SIG-M5 (cell line): ENCODE results near the gene CNTROB.

Source experiments
- DNase-seq: peaks from one replicate; lab custom pipeline; 2025; lab: John Stamatoyannopoulos, UW

CNTROB gene

DNA sequence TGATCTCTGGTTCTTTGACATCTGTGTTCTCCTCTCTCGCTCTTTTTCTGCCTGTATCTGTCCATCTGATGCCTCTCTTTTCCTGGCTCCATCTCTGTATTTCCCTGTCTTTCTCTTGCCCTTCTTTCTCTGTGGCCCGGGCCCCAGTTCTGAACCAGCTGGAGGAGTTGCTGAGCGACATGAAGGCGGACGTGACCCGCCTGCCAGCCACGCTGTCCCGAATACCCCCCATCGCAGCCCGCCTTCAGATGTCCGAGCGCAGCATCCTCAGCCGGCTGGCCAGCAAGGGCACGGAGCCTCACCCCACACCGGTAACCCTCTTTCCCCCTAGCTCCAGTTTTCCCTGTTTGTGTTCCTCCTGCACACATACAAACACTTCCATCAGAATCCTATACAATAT, 21.7 kb upstream of the CNTROB start:
- no peak for DNase-seq

DNA sequence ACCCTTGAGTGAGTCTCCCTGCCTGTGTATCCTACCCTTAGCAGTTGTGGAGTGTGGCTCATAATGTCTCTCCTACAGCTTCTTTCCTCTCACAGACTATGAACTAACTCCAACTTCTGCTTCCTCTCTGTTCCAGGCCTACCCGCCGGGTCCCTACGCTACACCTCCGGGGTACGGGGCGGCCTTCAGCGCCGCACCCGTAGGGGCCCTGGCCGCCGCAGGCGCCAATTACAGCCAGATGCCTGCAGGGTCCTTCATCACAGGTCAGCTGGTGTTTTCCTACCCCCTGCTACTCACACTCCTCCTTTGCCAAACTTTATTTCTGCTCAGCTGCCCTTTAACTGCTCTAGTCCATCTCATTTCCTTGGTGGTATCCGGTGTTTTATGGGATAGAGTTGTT, 21.3 kb upstream of the CNTROB start:
- no peak for DNase-seq

DNA sequence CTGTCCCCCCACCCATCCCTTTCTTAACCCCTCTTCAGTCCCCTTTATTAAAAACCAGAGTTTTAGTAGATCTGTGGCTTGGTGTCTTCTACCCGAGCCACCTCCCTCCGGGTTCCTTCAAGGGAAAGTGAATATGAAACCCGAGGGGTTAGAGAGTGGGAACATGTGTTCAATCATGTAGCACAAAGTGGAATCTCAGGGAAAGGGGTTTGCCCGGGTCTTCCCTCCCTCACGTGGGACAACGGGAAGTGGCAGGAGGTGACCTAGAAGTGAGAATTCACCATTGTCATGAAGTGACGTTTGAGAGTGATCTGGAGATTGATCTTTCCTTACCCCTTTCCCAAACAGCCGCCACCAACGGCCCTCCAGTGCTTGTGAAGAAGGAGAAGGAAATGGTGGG, 20.9 kb upstream of the CNTROB start:
- no peak for DNase-seq

DNA sequence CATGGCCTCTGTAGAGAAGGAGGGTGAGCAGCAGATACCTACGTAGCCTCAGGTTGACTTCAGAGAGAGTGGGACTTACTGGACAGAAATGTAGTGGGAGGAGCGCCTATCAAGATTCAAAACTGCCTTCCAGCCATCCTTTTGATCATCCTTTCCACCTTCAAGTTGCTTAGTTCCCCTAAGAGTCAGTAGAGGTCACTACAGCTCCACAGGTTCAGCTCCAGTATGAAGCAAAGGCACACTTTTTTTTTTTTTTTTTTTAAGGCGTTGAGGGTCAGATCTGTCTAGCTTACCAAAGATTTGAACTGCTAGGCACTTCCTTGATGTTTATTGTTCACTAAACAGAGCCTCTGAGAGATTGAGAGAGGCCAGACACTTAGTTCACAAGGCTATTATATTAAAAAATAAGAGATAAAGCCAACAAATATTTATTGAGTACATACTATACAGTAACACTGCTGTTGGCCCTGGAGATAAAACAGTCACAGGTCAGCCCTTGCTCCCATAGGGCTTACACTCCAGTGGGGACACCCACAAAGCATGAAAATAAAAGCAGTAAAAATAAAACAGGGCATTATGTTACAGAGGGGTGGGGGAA, 19.0 kb upstream of the CNTROB start:
- DNase-seq, result peak; percentile 40

DNA sequence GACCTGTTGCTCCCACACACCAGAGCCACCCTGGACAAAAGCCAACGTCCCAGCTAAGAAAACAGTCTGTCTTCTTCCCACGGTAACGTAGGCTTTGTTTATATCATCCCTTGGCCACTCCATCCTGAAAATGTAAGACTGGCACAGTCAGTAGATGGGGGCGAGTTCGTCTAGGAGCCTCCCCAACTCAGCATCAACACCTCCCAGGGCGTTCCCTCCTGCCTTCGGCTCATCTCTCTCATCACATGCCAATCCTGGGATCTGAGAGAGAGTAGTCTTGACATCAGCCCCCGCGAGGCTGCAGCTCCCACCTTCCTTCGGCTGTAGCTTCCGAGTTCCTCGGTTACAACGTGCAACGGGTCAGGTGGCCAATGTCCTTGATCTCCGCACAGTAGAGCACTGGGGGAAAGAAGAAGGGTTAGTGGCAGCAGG, 16.8 kb upstream of the CNTROB start:
- no peak for DNase-seq

DNA sequence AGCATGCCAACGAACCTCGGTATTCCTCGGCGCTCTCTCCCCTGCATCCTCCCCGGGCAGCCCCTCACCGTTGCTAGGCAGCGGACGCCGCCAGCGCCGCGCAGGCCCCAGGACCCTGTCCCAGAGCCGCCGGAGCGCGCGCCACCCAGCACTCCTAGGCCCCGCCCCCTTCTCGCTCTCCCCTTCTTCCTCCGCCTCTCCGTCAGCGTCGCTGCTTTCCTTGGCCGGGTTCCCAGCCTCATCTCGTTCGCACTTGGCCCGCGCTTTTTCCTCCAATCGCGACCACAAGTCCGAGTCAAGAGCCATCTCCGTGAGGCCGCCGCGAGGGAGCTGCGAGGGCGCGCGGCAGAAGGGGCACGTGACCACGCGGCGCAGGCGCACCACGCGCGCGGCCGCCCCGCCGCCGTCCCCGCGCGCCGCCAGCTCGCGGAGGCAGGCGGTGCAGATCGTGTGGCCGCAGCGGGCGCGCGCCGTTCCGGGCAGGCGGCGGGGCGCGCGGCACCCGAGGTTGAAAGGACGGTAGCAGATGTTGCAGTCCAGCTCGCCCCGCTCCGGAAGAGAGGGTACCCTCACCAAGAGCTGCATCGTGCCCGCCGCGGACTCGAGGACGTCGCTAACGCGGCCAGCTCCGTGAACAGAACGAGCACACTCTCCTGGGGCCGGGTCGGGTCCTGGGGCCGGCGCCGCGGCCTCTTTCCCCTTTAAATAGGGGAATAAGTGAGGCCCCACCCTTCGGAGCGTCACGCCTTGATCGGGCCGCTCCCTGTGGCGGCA, 16.2 kb upstream of the CNTROB start, which contains the start of gene RNF227:
Gene RNF227, minus strand, starts transcription at position 679 of the 774 bp plus-strand sequence. Its CDS starts 94 bp downstream, at position 585.
- peak; percentile 35 for DNase-seq

DNA sequence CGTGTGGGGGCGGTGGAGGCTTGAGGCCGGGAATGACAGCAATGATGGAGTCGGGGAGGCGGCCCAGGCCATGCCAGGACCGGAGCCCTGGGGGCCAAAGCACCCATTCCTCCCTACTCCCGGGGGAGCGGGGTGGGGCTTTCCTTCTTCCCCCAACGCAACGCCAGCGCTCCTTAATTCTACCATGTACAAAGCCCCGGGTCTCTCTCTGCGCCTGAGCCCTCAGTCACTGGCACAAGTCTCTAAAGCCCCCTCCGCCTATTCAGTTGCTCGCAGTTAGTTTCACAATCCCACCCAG, 15.7 kb upstream of the CNTROB start:
- no peak for DNase-seq

DNA sequence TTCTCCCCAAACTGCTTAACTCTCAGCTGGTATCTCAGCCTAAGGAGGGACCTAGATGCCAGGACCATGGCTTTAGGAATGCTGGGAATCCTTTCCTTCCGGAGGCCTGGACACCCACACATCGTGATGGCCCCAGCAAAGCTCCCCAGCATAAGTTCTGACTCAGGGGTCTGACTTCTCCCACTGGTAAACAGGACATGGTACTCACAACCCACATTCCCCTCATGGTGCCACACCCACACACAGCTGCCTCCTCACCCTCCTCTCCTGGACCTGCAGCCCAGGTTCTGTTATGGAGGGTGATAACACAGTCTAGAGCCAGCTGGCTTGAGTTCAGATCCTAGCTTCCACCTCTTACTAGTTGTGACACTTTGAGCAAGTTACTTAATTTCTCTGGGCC, 15.2 kb upstream of the CNTROB start:
- no peak for DNase-seq

DNA sequence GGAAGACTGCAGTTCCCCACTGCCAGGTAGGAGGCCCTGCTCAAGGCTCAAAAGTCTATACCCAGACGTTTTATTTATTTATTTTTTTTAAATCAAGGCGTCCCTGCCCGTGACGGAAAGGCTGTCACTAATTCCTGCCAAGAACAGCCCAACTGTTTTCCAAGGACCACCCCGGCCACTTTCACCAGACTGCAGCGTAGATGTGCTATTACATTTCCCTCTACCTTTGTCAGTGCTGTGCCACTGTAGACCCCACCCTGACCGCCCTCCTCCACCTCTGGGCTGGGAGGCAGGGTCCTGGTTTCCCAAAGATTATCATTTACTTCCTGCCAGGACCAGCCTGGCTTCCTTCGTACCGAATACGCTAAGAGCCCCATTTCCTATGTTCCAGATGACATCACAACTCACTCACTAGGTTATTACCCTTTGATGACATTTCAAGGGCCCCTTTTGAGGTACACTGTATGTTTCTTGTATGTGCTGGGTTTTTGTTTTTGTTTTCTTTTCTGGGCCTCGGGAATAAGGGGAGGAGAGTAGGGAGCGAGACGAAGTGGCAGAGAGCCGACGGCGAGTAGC, 9.6 kb upstream of the CNTROB start:
- no peak for DNase-seq

DNA sequence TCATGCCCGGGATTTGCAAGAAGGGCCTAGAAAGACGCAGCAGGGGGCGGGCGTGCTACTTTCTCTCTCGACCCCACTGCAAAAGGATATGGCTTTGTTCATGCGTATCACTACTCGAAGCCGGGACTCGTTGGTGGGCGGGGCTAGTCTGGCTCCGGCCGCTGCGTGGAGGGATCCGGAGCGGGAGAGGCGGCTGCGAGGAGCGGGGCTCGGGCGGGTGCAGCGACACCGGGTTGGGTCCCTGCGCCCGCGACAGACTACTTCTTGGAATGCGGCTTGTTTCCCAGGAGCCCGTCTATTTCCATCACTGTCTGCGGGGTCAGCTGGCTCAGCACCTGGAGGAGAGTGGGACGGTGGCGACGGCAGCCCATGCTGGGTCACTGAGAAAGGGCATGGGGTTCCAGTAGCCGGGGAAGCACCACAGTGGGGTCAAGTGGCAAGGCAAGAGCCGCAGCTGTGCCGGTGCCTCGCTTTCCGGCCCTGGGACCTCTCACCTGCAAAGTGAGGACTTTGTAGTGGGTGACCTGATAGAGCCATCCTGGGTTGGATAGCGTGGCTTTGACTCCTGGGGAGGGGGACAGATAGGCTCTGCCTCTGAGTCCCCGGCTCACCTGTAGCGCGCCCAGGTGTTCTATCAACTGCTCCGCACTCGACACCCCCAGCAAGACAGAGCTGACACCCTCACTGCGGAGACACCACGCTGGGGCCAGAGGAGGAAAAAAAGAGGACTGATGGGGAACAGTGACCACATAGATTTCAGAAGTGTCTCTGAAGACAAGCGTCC, 9.0 kb upstream of the CNTROB start:
- DNase-seq, result no peak

DNA sequence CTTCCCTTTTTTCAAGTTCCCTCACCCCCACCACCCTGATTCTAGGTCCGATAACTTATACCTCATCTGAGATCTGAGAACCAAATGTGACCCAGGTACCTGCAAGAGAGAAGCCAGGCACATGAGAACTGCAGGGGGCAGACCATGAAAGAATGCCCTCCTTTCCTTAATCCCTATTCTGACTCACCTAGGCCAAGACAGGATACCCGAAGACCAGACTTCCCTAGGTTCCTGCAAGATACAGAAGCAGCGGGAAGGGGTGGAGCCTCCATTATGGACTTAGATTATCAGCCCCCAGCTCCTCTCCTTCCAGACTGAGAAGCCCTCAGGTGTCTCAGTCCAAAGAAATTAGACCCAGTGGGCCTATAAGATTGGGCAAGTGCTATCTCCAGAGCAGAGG, 4.4 kb upstream of the CNTROB start:
- DNase-seq, result no peak

DNA sequence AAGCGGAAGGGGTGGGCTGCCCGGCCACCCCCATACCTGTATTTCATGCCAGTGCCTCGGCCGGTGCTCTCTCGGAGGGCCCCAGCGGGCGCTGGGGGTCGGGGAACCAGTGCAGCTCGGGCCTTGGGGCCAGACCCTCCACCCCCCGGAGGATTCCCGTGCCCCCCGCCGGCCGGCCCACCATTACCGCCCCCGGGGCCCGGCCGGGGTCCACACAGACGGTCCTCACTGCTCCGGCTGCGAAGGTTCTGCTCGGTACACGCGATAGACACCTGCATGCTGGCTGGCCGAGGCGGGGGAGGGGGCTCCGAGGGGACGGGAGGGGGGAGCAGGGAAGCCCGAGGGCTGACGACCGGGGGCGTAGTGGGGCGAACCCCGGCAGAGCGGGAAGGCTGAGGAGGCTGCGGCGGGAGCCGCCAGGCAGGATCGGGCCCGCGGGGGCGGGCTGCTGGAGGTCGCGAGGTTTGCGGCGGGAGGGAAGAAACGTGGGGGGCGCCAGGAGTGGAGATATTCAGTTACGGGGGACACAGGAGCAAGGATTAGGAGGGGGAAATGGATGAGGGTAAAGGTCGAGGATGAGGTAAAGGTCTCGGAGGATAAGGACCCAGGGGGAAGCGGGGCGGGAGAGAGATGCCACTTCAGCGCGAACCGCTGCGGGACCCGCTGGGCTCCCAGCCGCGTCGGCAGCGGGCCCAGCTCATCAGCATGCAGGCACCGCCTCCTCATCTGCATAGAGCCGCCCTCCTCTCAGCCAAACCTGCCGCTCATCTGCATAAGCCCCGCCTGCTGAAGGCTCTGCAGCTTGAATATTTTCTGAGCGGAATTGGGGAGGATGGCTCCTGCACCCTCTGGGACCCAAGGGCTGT, 2.6 kb upstream of the CNTROB start, which contains the start of gene KCNAB3:
Gene KCNAB3, minus strand, starts transcription at position 699 of the 866 bp plus-strand sequence. Its CDS starts 421 bp downstream, at position 278.
- no peak for DNase-seq

DNA sequence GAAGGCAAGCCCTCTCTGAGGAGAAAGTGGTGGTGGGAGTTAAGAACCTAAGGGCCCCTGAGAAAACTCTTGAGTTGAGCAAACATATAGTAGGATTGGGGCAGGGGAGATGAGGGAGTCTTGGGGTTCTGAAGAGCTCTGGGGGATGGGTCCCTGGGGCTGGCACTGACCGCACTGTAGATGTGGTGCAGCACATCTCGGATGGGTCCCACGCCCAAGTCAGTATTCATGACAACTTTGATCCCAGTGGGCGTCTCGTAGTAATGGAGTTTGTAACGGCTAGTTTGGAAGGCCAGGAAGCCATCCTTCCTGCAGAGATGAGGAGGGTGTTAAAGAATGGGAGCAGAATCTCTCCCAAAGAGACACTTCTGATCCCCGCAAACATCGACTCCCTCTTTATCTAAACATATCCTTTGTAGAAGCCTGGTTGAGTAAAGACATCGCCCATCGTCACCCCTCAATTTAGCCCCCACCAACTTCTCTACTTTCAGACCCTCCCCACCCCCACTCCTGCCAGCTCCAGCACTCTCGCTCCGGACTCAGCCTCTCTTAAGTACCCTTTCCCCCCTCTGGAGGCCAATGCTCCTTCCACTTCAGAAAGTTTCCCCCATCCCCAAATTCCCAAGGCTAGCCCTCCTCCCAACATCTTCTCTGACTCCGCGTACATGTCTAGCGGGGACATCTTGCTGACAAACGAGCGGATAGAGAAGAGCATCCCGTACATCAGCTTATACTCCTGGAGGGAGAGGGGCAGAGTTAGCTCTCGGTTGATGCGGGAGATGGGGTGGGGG, 970 bp upstream of the CNTROB start:
- no peak for DNase-seq

DNA sequence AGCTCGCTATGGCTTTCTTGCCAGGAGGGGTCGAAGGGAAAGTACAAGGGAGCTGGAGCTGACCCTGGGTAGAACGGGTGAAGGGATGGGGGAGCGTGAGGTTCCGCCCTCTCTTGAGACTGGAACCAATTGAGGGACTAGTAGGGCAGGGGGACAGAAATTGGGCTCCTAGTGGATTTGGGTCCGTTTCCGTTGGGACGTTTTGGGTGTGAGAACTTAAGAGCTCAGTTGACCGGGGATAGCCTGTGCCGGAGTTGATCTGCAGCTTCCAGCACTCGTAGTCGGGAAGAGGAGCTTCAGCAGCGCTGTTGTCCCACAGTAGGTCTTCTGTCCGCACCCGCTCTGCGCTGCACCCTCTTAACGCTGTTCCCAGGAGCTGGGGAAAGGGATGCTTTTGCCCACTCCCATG, 481 bp downstream of the CNTROB start:
- DNase-seq, result no peak

DNA sequence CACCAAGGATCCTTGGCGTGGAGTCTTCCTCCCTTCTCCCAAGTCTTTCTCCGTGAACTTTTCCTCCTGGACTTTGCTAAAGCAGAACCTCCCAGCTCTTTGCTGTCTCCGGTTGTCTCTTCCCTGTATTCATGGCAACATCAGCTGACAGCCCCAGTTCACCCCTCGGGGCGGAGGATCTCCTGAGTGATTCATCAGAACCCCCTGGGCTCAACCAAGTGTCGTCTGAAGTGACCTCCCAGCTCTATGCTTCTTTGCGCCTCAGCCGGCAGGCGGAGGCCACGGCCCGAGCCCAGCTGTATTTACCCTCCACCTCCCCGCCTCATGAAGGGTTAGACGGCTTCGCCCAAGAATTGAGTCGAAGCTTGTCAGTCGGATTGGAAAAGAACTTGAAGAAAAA, 943 bp downstream of the CNTROB start:
- DNase-seq, result peak; percentile 44

DNA sequence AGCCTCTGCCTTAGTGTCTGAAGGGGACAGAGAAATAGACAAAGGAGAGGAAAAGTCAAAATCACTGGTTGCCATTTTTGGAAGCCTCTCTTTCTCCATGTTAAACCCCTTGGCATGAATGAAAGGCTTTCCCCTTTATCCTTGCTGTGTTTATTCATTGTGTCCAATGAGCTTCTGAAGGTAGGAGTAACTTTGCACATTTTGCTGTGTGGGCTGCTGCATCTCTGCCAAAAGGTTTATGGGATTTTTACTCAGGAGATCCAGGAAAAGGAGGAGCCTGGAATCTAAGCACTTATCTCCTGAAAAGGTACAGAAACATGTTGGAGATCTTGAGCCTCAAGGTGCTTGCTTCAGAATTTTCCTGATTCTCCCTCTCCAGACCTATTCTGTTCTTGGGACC, 3.9 kb downstream of the CNTROB start:
- no peak for DNase-seq

DNA sequence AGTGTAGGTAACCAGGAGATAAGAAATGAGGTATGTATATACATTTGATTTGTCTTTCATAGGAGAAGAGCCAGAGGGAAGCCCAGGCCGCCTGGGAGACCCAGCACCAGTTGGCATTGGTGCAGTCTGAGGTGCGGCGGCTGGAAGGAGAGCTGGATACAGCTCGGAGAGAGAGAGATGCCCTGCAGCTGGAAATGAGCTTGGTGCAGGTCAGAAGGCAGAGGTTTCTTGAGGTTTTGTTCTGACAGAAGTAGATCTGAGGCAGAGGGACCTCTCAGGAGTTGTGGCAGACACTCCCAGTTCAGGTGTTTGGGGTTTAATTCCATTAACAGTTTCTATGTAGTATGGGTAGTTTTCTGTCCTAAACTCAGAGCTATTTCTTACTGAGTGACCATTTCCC, 8.0 kb downstream of the CNTROB start:
- DNase-seq, result no peak

DNA sequence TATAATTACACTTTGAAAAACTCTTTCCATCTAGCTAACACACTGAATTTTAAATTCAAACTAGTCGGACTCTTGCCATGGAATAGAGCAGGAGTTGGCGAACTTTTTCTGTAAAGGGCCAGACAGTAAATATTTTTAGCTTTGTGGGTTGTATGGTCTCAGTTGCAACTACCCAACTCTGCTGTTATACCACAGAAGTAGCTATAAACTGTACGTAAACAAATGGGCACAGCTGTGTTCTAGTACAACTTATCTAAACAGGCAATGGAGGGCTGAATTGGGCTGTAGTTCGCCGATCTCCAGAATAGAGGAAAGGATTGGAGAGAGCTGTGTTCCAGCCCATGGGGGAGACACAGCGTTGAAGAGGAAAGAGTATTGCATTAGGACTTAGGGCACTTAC, 8.7 kb downstream of the CNTROB start:
- no peak for DNase-seq

DNA sequence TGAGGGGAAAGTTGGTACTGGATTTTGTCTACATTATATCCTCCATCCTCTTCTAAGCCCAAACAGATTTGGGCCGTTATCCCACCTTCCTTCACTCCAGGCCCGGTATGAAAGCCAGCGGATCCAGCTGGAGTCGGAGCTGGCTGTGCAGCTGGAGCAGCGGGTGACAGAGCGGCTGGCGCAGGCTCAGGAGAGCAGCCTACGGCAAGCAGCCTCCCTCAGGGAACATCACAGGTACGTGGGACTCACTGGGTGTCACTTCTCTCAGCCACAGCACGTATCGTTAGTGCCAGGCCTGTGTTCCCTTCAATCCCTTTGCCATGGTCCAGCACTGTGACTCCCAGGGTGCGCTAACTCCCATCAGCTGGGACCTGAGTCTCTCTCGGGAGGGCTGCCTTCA, 11.3 kb downstream of the CNTROB start:
- no peak for DNase-seq

DNA sequence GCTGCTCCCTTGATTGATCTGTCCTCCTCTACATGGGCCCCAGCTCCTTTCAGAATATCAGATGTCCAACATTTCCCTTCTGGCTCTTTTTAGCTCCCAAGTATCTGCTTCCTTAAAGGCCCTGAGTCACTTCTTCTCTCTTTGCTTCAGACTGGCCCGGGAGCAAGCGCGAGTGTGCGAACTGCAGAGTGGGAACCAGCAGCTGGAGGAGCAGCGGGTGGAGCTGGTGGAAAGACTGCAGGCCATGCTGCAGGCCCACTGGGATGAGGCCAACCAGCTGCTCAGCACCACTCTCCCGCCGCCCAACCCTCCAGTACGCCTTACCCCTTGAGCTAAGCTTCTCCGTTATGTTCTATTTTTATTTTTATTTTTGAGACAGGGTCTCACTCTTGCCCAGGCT, 12.3 kb downstream of the CNTROB start:
- DNase-seq, result no peak

DNA sequence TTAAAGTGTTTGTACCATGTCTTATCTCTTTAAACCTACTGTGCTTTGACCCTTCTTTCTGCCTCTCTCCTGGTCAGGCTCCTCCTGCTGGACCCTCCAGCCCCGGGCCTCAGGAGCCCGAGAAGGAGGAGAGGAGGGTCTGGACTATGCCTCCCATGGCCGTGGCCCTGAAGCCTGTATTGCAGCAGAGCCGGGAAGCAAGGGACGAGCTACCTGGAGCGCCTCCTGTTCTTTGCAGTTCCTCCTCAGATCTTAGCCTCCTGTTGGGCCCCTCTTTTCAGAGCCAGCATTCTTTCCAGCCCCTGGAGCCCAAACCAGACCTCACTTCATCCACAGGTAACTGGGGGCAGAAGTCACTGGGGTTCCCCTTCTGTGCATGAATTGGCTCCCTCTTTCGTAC, 13.6 kb downstream of the CNTROB start:
- DNase-seq, result no peak
